AG04450 (cell line): ENCODE results near the gene BAG1. TPM values are rescaled to one million over a fixed set of nuclear protein-coding genes. Genes with fewer than 3 reads are reported as not detected.

Source experiments
- CTCF ChIA-PET: fragments of 300-600, 350-600 bp; formaldehyde crosslinking; extraction: SDS; loops from one replicate; lab custom pipeline; 2022; ENCODE audit warnings: antibody characterized with exemption, inconsistent platforms; lab: Charles Lee
- POLR2A ChIA-PET: fragments of 350-600 bp; formaldehyde crosslinking; extraction: SDS; loops from one replicate; lab custom pipeline; 2021; ENCODE audit warnings: antibody characterized with exemption, inconsistent platforms; lab: Yijun Ruan, JAX
- DNase-seq: peaks from one replicate; pipeline ENCODE4 v3.0.0-alpha.2; 2011; ENCODE audit warnings: low read depth, low spot score
- H3K27ac ChIP-seq: one replicate; pipeline ENCODE4 v1.5.1; 2012; ENCODE audit warnings: low read depth, low read length, control low read depth
- H3K27me3 ChIP-seq: one replicate; pipeline ENCODE4 v1.6.0; 2012; ENCODE audit warnings: low read length; ENCODE audit not compliant: control insufficient read depth, insufficient read depth
- H3K4me3 ChIP-seq: 2 replicates; pipeline ENCODE4 v1.5.1; 2011; ENCODE audit warnings: mild to moderate bottlenecking, low read depth, low read length, control low read depth
- H3K9me3 ChIP-seq: 2 replicates; pipeline ENCODE4 v1.5.1; 2012; ENCODE audit warnings: low read length; ENCODE audit not compliant: control insufficient read depth, insufficient read depth
- CTCF ChIP-seq: IDR thresholded peaks from 2 replicates; pipeline ENCODE4 v1.5.1; 2011; ENCODE audit warnings: low read depth, low read length, control low read depth, inconsistent platforms
- polyA plus RNA-seq: library from polyadenylated mRNA; depleted of rRNA; stranded (reverse); fragments of >200 nt; gene quantifications from 2 replicates; pipeline ENCODE4 v1.2.3, GENCODE V29; 2011; rRNA removed

The BAG1 gene
- polyA plus RNA-seq, 1 experiment, result 31.7 TPM

GRCh38 chr9:33202552-33203201, 61.8 kb downstream of the BAG1 start:
- ChIA-PET CTCF (interaction anchor here (0.5 to 0.8 kb wide), 3 partner anchors 10 to 172 kb away, joined by 3 read pairs; no protein-coding TSS in a partner anchor), POLR2A (no interaction called here)
- Histone ChIP-seq H3K4me3 (no peak overlapping the region), H3K27me3 (peaks cover 27% of the 10 kb centered on the region), H3K27ac (no peak overlapping the region), H3K9me3 (no peaks in the 10 kb centered on the region; the same call in 1 of the 2 replicates)
- DNase-seq, result no peak
- no peak for TF ChIP-seq CTCF

Other genes starting within 250 kb of the BAG1 start
- 180 and 237 TPM in 2 replicates for gene DNAJA1, start 239.4 kb downstream of the BAG1 start, polyA plus RNA-seq
- gene SMU1, start 188.0 kb downstream of the BAG1 start, polyA plus RNA-seq, result 17.1 and 19.6 TPM in 2 replicates
- gene B4GALT1, start 97.4 kb downstream of the BAG1 start, polyA plus RNA-seq, result 55.3 and 57.0 TPM in 2 replicates
- not detected in 2 replicates for gene SPINK4, start 24.5 kb downstream of the BAG1 start, polyA plus RNA-seq
- gene CHMP5, start 341 bp upstream of the BAG1 start, polyA plus RNA-seq, result 97.6 and 144 TPM in 2 replicates
- 35.9 and 39.2 TPM in 2 replicates for gene NFX1, start 25.8 kb upstream of the BAG1 start, polyA plus RNA-seq
- 0.11 and 0.33 TPM in 2 replicates for gene AQP7, start 137.9 kb upstream of the BAG1 start, polyA plus RNA-seq
- 10.6 and 12.4 TPM in 2 replicates for gene AQP3, start 182.9 kb upstream of the BAG1 start, polyA plus RNA-seq
- gene NOL6, start 209.2 kb upstream of the BAG1 start, polyA plus RNA-seq, result 34.7 and 42.6 TPM in 2 replicates